K562 (cell line): ENCODE results near the gene SLAIN2. TPM values are rescaled to one million over a fixed set of nuclear protein-coding genes. Genes with fewer than 3 reads are reported as not detected.

Experiments
- FOSL1 ChIP-seq: fragments of 200-800 bp; sonication (Bioruptor generic); conservative IDR thresholded peaks from 2 replicates; pipeline ENCODE4 v1.6.1; 2016; ENCODE audit warnings: missing genetic modification characterization, missing compliant biosample characterization
- FOXJ2 ChIP-seq: fragments of 200-800 bp; sonication (Bioruptor generic); IDR thresholded peaks from 2 replicates; pipeline ENCODE4 v1.6.1; 2016; ENCODE audit warnings: missing genetic modification characterization, missing compliant biosample characterization
- HMGN3 ChIP-seq: IDR thresholded peaks from 2 replicates; pipeline ENCODE4 v1.6.1; 2011; ENCODE audit warnings: borderline replicate concordance, low read depth, mild to moderate bottlenecking, mixed read lengths, low read length; ENCODE audit not compliant: insufficient read length; ENCODE audit errors: extremely low read depth
- MYNN ChIP-seq, 2 experiments: sonication (generic); formaldehyde crosslinking in 1 of 2; IDR thresholded peaks; 2 replicates each; pipeline versions ENCODE4 v1.5.0 to v1.6.1; 2016 to 2020; ENCODE audit warnings: antibody characterized with exemption in 1 of 2, missing genetic modification reagents in 1 of 2
- OTX1 ChIP-seq: fragments of 450-650 bp; formaldehyde crosslinking; IDR thresholded peaks from 2 replicates; pipeline ENCODE4 v1.4.0; 2022; ENCODE audit warnings: mild to moderate bottlenecking
- SMAD4 ChIP-seq: fragments of 250-450 bp; sonication (Bioruptor Pico); conservative IDR thresholded peaks from 2 replicates; pipeline ENCODE4 v1.8.0; 2021; ENCODE audit warnings: inconsistent platforms, mild to moderate bottlenecking, moderate library complexity
- TAF15 ChIP-seq: fragments of 200-400 bp; formaldehyde crosslinking; IDR thresholded peaks from 2 replicates; pipeline ENCODE4 v1.6.1; 2017; ENCODE audit warnings: mild to moderate bottlenecking, low read depth, low read length, moderate library complexity
- TRIM28 ChIP-seq: fragments of 450-650 bp; IDR thresholded peaks from 2 replicates; pipeline ENCODE4 v1.6.1; 2017
- ZNF584 ChIP-seq: fragments of 200-800 bp; sonication (Bioruptor generic); IDR thresholded peaks from 2 replicates; pipeline ENCODE4 v1.6.1; 2016; ENCODE audit warnings: low read depth, mild to moderate bottlenecking, missing genetic modification characterization, missing compliant biosample characterization
- ZNF589 ChIP-seq: fragments of 200-800 bp; sonication (Bioruptor generic); IDR thresholded peaks from 2 replicates; pipeline ENCODE4 v1.6.1; 2016; ENCODE audit warnings: low read depth, missing genetic modification characterization, missing compliant biosample characterization
- polyA plus RNA-seq, 8 experiments: library from polyadenylated mRNA; depleted of rRNA in 4 of 8; stranded (reverse) in 5 of 8; unstranded in 3 of 8; fragments of >200 nt; fragmentation: Nextera tagmentation in 2 of 8; fragmentation: Illumina TruSeq in 1 of 8; extraction: Ambion mirVana in 2 of 8; extraction: Trizol in 1 of 8; gene quantifications; 2 replicates each; pipeline versions ENCODE4 v1.2.1 to v1.2.3, GENCODE V29; 2011 to 2014; ENCODE audit warnings: inconsistent platforms in 1 of 8, missing spikeins in 1 of 8
- total RNA-seq, 7 experiments: library from RNA; depleted of rRNA in 6 of 7; stranded (reverse); fragments of >200 nt in 6 of 7; fragmentation: Illumina TruSeq in 2 of 7; extraction: Trizol in 2 of 7; gene quantifications; 2 replicates each; pipeline versions ENCODE4 v1.2.1 to v1.2.3, GENCODE V29; 2011 to 2021; ENCODE audit warnings: low replicate concordance in 1 of 7
- TF ChIP-seq, protein P1 (sequence below): fragments of 450-650 bp; IDR thresholded peaks from 2 replicates; pipeline ENCODE4 v1.6.1; 2016; ENCODE audit warnings: mild to moderate bottlenecking, moderate library complexity

The SLAIN2 gene
- total and polyA plus RNA-seq, 9 of the 15 experiments (the other 6 are each of a cell fraction or from before 2014, with no cell fraction given), result 3.5 to 116 (median 35.0) TPM

DNA sequence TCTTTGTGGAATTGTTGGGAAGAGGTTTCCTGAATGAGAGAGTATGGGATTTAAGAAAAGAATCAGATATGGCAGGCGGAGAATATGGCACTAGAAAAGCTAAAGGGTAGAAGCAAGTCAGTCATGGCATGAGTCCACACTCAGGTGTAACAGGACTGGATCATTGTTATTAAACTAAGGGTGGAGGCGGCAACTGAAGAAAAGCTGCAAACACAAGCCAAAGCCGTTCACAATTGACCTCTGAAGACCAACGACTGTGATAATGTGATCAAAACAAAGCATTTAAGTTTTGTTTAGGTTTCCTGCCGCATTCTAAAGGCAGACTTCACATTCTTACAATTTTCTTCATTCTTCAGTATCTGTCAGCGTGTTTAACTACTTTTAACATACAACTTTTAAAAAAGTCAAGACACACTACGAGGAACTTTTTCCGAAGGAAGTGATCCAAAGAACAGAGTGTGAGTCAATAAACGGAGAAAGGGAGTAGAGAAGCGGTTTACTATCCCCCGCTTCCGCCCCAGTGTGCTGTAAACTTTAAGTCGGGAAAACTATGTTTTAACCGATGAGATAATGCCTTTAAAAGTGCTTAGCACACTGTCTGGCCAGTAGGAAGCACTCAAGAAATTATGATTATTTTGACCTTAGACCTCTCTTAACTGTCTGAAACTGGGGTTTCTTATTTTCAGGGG is 909 bp upstream of the SLAIN2 start (continued):
- no peak for TF ChIP-seq MYNN (IDR thresholded peaks at IDR 0.05)
- no peak for TF ChIP-seq MYNN (CRISPR knock-in tag; IDR thresholded peaks at IDR 0.05)
- TF ChIP-seq FOSL1 (tag), result peak; percentile 64
- TF ChIP-seq, protein P1, sequence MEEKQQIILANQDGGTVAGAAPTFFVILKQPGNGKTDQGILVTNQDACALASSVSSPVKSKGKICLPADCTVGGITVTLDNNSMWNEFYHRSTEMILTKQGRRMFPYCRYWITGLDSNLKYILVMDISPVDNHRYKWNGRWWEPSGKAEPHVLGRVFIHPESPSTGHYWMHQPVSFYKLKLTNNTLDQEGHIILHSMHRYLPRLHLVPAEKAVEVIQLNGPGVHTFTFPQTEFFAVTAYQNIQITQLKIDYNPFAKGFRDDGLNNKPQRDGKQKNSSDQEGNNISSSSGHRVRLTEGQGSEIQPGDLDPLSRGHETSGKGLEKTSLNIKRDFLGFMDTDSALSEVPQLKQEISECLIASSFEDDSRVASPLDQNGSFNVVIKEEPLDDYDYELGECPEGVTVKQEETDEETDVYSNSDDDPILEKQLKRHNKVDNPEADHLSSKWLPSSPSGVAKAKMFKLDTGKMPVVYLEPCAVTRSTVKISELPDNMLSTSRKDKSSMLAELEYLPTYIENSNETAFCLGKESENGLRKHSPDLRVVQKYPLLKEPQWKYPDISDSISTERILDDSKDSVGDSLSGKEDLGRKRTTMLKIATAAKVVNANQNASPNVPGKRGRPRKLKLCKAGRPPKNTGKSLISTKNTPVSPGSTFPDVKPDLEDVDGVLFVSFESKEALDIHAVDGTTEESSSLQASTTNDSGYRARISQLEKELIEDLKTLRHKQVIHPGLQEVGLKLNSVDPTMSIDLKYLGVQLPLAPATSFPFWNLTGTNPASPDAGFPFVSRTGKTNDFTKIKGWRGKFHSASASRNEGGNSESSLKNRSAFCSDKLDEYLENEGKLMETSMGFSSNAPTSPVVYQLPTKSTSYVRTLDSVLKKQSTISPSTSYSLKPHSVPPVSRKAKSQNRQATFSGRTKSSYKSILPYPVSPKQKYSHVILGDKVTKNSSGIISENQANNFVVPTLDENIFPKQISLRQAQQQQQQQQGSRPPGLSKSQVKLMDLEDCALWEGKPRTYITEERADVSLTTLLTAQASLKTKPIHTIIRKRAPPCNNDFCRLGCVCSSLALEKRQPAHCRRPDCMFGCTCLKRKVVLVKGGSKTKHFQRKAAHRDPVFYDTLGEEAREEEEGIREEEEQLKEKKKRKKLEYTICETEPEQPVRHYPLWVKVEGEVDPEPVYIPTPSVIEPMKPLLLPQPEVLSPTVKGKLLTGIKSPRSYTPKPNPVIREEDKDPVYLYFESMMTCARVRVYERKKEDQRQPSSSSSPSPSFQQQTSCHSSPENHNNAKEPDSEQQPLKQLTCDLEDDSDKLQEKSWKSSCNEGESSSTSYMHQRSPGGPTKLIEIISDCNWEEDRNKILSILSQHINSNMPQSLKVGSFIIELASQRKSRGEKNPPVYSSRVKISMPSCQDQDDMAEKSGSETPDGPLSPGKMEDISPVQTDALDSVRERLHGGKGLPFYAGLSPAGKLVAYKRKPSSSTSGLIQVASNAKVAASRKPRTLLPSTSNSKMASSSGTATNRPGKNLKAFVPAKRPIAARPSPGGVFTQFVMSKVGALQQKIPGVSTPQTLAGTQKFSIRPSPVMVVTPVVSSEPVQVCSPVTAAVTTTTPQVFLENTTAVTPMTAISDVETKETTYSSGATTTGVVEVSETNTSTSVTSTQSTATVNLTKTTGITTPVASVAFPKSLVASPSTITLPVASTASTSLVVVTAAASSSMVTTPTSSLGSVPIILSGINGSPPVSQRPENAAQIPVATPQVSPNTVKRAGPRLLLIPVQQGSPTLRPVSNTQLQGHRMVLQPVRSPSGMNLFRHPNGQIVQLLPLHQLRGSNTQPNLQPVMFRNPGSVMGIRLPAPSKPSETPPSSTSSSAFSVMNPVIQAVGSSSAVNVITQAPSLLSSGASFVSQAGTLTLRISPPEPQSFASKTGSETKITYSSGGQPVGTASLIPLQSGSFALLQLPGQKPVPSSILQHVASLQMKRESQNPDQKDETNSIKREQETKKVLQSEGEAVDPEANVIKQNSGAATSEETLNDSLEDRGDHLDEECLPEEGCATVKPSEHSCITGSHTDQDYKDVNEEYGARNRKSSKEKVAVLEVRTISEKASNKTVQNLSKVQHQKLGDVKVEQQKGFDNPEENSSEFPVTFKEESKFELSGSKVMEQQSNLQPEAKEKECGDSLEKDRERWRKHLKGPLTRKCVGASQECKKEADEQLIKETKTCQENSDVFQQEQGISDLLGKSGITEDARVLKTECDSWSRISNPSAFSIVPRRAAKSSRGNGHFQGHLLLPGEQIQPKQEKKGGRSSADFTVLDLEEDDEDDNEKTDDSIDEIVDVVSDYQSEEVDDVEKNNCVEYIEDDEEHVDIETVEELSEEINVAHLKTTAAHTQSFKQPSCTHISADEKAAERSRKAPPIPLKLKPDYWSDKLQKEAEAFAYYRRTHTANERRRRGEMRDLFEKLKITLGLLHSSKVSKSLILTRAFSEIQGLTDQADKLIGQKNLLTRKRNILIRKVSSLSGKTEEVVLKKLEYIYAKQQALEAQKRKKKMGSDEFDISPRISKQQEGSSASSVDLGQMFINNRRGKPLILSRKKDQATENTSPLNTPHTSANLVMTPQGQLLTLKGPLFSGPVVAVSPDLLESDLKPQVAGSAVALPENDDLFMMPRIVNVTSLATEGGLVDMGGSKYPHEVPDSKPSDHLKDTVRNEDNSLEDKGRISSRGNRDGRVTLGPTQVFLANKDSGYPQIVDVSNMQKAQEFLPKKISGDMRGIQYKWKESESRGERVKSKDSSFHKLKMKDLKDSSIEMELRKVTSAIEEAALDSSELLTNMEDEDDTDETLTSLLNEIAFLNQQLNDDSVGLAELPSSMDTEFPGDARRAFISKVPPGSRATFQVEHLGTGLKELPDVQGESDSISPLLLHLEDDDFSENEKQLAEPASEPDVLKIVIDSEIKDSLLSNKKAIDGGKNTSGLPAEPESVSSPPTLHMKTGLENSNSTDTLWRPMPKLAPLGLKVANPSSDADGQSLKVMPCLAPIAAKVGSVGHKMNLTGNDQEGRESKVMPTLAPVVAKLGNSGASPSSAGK, result no peak
- no peak; the same call in none of the 2 replicates for TF ChIP-seq SMAD4 (CRISPR knock-in tag)
- TF ChIP-seq HMGN3, result no peak
- no peak for TF ChIP-seq OTX1 (CRISPR knock-in tag)
- TF ChIP-seq FOXJ2 (tag), result no peak
- TF ChIP-seq ZNF584, result peak; percentile 66; the same call in 1 of the 2 replicates
- no peak for TF ChIP-seq TAF15
- 0 out of 2 replicates have a peak, but pooled peaks have one; percentile 19 for TF ChIP-seq ZNF589
- 0 out of 2 replicates have a peak, but pooled peaks have one; percentile 14 for TF ChIP-seq TRIM28
